ENCODE measurements around the gene SORCS2. TPM values are rescaled to one million over a fixed set of nuclear protein-coding genes. Genes with fewer than 3 reads are reported as not detected.

The SORCS2 gene
- total RNA-seq, 8 experiments from 2014 or later = 1.8 to 14.0 (median 5.3) TPM

DNA sequence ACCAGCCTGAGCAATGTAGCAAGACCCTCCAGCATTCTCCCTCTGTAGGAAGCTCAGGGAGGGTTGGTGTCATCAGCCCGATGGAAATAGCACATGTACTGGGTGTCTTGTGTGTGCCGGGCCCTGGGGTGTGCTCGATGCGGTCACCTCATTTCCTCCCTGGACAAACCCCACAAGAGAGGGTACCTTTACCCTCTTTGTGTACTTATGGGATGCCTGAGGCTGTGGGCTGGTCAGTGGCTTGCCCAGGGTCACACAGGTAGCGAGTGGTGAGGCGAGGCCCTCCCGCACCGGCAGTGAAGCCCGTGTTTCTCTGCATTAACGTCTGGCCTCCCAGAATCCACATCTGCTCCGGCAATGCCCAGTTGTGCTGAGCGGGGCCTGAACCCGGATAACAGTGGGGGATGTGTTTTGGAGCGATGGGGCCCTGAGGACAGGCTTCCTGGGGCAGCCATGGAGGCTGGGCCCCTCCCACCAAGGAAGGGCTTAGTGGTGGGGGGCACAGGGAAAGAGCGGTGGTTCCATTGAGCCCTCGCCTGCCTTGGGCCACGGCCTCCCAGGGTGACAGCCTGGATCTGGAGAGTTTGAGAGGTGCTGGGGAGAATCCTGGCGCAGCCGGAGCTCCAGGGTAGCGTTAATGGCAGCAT is 234.3 kb downstream of the SORCS2 start:
- ATAC-seq (replicated peaks in 6 of 8) = no peak
- Histone ChIP-seq H3K27ac (no peak overlapping the region), H3K4me1 (replicated peaks in 1 of 2) (peaks cover 25 to 29% of the 10 kb centered on the region in 2 donors), H3K4me3 (no peak overlapping the region)
- in situ Hi-C loops (cut with MboI; ENCODE audit: low pct_unique_long_range_greater_than_20kb in 2 of 9, low sequenced_read_pairs in 9 of 9, unreplicated experiment in 9 of 9) = no loop called here
- 20 to 100% (median 92%) methylated on average over 1 to 8 of the region's 20 CpGs; no CpG with 5 or more reads in 4 of the 10 experiments for WGBS, 10 experiments

GRCh38 chr4:7427361-7427760 is 235.0 kb downstream of the SORCS2 start:
- peak in 4 of 8 experiments; percentile 16 to 65 (median 44) for ATAC-seq (replicated peaks in 6 of 8)
- Histone ChIP-seq H3K27ac (no peak overlapping the region), H3K4me3 (no peak overlapping the region), H3K4me1 (replicated peaks in 1 of 2) (peaks cover 25 to 29% of the 10 kb centered on the region in 2 donors)
- in situ Hi-C loops (cut with MboI; ENCODE audit: low pct_unique_long_range_greater_than_20kb in 2 of 9, low sequenced_read_pairs in 9 of 9, unreplicated experiment in 9 of 9) = no loop called here
- WGBS, 10 experiments = 63 to 83% (median 75%) methylated on average over 1 to 7 of the region's 10 CpGs; no CpG with 5 or more reads in 4 of the 10 experiments

DNA sequence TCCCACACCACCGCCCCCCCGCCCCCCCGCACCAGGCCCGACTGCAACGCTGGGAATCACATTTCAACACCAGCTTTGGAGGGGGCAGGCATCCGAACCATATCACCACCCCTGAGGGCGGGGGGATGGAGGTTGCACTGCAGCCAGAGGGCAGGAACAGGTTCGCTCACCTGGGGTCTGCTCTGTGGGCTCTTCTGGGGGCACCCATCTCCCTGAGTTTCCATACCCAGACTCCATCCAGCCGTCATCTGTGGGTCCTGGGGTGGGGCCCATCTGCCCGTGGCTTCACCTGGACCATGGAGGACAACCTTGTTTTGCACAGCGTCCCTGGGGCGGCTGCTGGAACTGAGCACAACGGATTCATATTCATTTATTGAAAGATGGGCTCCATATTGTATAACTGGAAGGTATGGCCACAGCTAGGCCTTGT is 235.5 kb downstream of the SORCS2 start:
- Histone ChIP-seq H3K27ac (no peak overlapping the region), H3K4me3 (no peak overlapping the region), H3K4me1 (replicated peaks in 1 of 2) (peaks cover 25 to 29% of the 10 kb centered on the region in 2 donors)
- in situ Hi-C loops (cut with MboI; ENCODE audit: low pct_unique_long_range_greater_than_20kb in 2 of 9, low sequenced_read_pairs in 9 of 9, unreplicated experiment in 9 of 9) = no loop called here
- peak in 1 of 8 experiments; percentile 6 for ATAC-seq (replicated peaks in 6 of 8)
- WGBS, 10 experiments = 93% methylated on average over 3 of the region's 13 CpGs; no CpG with 5 or more reads in 9 of the 10 experiments

DNA sequence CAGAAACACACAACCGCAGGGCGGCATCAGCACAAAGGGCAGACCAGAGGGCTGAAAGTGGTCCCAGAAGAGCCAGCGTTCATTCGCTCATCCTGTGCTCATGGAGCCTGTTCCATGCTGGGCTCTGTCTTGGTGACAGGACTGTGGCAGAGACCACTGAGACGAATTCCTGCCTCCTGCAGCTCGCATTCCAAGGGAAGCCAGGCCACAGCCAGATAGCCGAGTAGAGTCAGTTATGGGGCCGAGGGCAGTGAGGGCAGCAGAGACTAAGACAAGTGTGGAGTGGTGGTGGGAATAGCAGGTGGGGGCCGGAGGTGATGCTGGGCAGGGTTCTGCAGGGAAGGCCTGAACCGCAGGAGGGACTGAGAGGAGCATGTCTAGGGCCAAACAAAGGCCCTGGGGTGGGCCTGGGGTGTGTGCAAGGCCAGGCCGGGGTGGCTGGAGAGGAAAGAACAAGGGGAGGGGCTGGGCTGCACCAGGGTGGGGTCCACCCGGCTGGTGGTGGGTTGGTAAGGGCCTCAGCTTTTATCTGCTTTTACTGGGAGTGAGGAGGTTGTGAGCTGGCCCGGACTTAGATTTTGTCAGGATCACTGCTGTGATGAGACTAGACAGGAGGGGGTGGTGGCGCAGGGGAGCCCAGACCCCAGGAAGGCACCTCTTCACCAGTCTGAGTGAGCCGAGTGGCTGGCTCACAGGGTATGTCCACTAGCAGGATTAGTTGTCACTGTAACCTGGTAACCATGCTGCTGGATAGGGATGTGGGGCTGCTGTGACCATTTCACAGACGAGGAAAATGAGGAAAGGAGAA is 236.1 kb downstream of the SORCS2 start:
- H3K27ac ChIP-seq = no peak overlapping the region
- 0 to 100% (median 65%) methylated on average over 1 to 2 of the region's 16 CpGs; no CpG with 5 or more reads in 6 of the 10 experiments for WGBS, 10 experiments
- peak in 3 of 8 experiments; percentile 22 to 25 (median 24) for ATAC-seq (replicated peaks in 6 of 8)

DNA sequence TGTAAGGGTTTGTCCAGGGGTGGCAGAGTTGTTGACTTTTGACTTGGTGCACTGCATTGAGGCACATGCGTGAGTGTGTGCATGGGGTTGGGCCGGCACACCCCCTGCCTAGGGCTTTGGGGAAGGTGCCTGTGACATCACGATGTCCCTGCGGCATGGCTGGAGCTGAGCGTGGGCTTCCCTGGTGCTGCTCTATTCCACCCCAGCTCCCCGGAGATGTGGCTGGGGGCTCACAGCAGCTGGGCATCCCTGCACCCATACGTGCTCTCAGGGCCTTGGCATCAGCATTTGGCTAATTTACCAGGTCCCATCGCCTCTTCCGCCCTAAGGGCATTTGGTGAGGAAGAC is 236.7 kb downstream of the SORCS2 start:
- no peak overlapping the region for H3K27ac ChIP-seq
- 50 to 100% (median 98%) methylated on average over 1 to 4 of the region's 9 CpGs; no CpG with 5 or more reads in 6 of the 10 experiments for WGBS, 10 experiments
- in situ Hi-C loops (cut with MboI; ENCODE audit: low pct_unique_long_range_greater_than_20kb in 2 of 9, low sequenced_read_pairs in 9 of 9, unreplicated experiment in 9 of 9) = no loop called here
- no peak overlapping the region for H3K4me3 ChIP-seq
- ATAC-seq (replicated peaks in 6 of 8) = no peak
- peaks cover 29 to 34% of the 10 kb centered on the region in 2 donors for H3K4me1 ChIP-seq (replicated peaks in 1 of 2)

More for the DNA sequence above, 236.1 kb downstream of the SORCS2 start:
- Histone ChIP-seq H3K4me1 (replicated peaks in 1 of 2) (peaks cover 29% of the 10 kb centered on the region in 2 donors), H3K4me3 (no peak overlapping the region)
- in situ Hi-C loops (cut with MboI; ENCODE audit: low pct_unique_long_range_greater_than_20kb in 2 of 9, low sequenced_read_pairs in 9 of 9, unreplicated experiment in 9 of 9) = no loop called here

DNA sequence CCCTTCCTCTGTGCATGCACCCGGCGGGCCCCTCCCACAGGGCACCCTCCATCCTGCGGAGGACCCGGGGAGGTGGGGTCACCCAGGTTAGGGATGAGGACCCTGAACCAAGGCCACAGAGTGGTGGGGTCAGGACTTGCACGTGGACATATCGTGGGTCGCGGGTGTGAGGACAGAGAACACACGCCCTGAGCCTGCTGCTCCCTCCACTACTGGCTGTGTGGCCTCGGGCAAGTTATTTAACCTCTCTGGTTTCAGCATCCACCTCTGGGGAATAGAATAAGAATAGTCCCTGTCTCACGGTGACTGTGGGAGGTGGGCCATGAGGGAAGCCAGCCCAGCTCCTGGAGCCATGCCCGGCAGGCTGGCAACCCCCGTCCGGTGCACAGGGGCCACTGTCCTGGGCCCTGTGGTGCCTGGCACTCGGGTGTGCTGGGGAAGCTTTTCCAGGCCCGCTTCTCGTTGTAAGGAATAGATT is 237.3 kb downstream of the SORCS2 start:
- no peak overlapping the region for H3K27ac ChIP-seq
- in situ Hi-C loops (cut with MboI; ENCODE audit: low pct_unique_long_range_greater_than_20kb in 2 of 9, low sequenced_read_pairs in 9 of 9, unreplicated experiment in 9 of 9) = no loop called here
- no peak overlapping the region for H3K4me3 ChIP-seq
- H3K4me1 ChIP-seq (replicated peaks in 1 of 2) = peaks cover 31 to 35% of the 10 kb centered on the region in 2 donors
- 50 to 89% (median 59%) methylated on average over 2 to 8 of the region's 17 CpGs; no CpG with 5 or more reads in 6 of the 10 experiments for WGBS, 10 experiments
- ATAC-seq (replicated peaks in 6 of 8) = no peak

GRCh38 chr4:7430368-7430964 is 238.1 kb downstream of the SORCS2 start:
- 20 to 100% (median 73%) methylated on average over 1 to 4 of the region's 16 CpGs; no CpG with 5 or more reads in 5 of the 10 experiments for WGBS, 10 experiments
- in situ Hi-C loops (cut with MboI; ENCODE audit: low pct_unique_long_range_greater_than_20kb in 2 of 9, low sequenced_read_pairs in 9 of 9, unreplicated experiment in 9 of 9) = no loop called here
- Histone ChIP-seq H3K4me3 (no peak overlapping the region), H3K27ac (no peak overlapping the region), H3K4me1 (replicated peaks in 1 of 2) (peaks cover 38 to 40% of the 10 kb centered on the region in 2 donors)
- ATAC-seq (replicated peaks in 6 of 8) = no peak

GRCh38 chr4:7430965-7431695 is 238.8 kb downstream of the SORCS2 start:
- WGBS, 10 experiments = 72 to 100% methylated on average over 1 to 2 of the region's 17 CpGs; no CpG with 5 or more reads in 8 of the 10 experiments
- Histone ChIP-seq H3K4me1 (replicated peaks in 1 of 2) (peaks cover 38 to 43% of the 10 kb centered on the region in 2 donors), H3K4me3 (no peak overlapping the region), H3K27ac (no peak overlapping the region)
- in situ Hi-C loops (cut with MboI; ENCODE audit: low pct_unique_long_range_greater_than_20kb in 2 of 9, low sequenced_read_pairs in 9 of 9, unreplicated experiment in 9 of 9) = no loop called here
- no peak for ATAC-seq (replicated peaks in 6 of 8)

- in situ Hi-C loops (cut with MboI; ENCODE audit: low pct_unique_long_range_greater_than_20kb in 2 of 9, low sequenced_read_pairs in 9 of 9, unreplicated experiment in 9 of 9) = no loop called here
- Histone ChIP-seq H3K4me1 (replicated peaks in 1 of 2) (peaks cover 38 to 43% of the 10 kb centered on the region in 2 donors), H3K4me3 (no peak overlapping the region), H3K27ac (no peak overlapping the region)
- 57 to 91% (median 63%) methylated on average over 4 to 8 of the region's 27 CpGs; no CpG with 5 or more reads in 7 of the 10 experiments for WGBS, 10 experiments
- no peak for ATAC-seq (replicated peaks in 6 of 8)
These were observed 239.6 kb downstream of the SORCS2 start for GRCh38 chr4:7431696-7432530.

GRCh38 chr4:7432531-7433375 is 240.4 kb downstream of the SORCS2 start:
- WGBS, 10 experiments = 47 to 98% (median 80%) methylated on average over 1 to 8 of the region's 23 CpGs; no CpG with 5 or more reads in 3 of the 10 experiments
- in situ Hi-C loops (cut with MboI; ENCODE audit: low pct_unique_long_range_greater_than_20kb in 2 of 9, low sequenced_read_pairs in 9 of 9, unreplicated experiment in 9 of 9) = no loop called here
- Histone ChIP-seq H3K27ac (no peak overlapping the region), H3K4me1 (replicated peaks in 1 of 2) (peaks cover 31 to 35% of the 10 kb centered on the region in 2 donors), H3K4me3 (no peak overlapping the region)
- ATAC-seq (replicated peaks in 6 of 8) = no peak

Measured in motor neuron (in vitro differentiated cells).